Aorta (tissue), 5 donors: Measurements from ENCODE around the gene CAMKMT. TPM values are rescaled to one million over a fixed set of nuclear protein-coding genes. Genes with fewer than 3 reads are reported as not detected.

Source experiments
- ATAC-seq: fragments of 200-7000 bp; cut with Tn5 transposase; one replicate; pipeline ENCODE4 v1.9.1; 2022; ENCODE audit warnings: moderate library complexity; ENCODE audit not compliant: low FRiP score
- DNase-seq, 2 donors: peaks; one replicate each; pipeline ENCODE4 v3.0.0-alpha.2; 2020
- H3K27ac ChIP-seq, 2 donors: one replicate each; pipeline ENCODE4 v1.5.1; 2013; ENCODE audit warnings: low read length in 2 of 2, mild to moderate bottlenecking in 2 of 2, moderate library complexity in 2 of 2, control low read depth in 1 of 2, inconsistent platforms in 1 of 2, low read depth in 1 of 2
- H3K27me3 ChIP-seq, 2 donors: one replicate each; pipeline ENCODE4 v1.6.1; 2013; ENCODE audit warnings: control low read depth in 1 of 2, low read length in 1 of 2, mild to moderate bottlenecking in 1 of 2, moderate library complexity in 1 of 2; ENCODE audit not compliant: insufficient read depth in 2 of 2, control insufficient read depth in 1 of 2
- H3K36me3 ChIP-seq, 2 donors: one replicate each; pipeline ENCODE4 v1.6.1; 2013; ENCODE audit warnings: control low read depth in 1 of 2, low read length in 1 of 2, mild to moderate bottlenecking in 1 of 2; ENCODE audit not compliant: insufficient read depth in 2 of 2, control insufficient read depth in 1 of 2
- H3K4me1 ChIP-seq, 2 donors: one replicate each; pipeline ENCODE4 v1.6.1; 2013; ENCODE audit warnings: low read length in 2 of 2, control low read depth in 1 of 2, mild to moderate bottlenecking in 1 of 2, moderate library complexity in 1 of 2; ENCODE audit not compliant: insufficient read depth in 2 of 2, control insufficient read depth in 1 of 2
- H3K4me3 ChIP-seq, 2 donors: one replicate each; pipeline ENCODE4 v1.5.1; 2013; ENCODE audit warnings: low read length in 2 of 2, control low read depth in 1 of 2, mild to moderate bottlenecking in 1 of 2
- H3K9me3 ChIP-seq: one replicate; pipeline ENCODE4 v1.6.1; 2013; ENCODE audit warnings: mild to moderate bottlenecking, low read length; ENCODE audit not compliant: control insufficient read depth
- WGBS, 2 donors: extraction: QIAGEN DNeasy Blood & Tissue Kit; methylation state at CpG; one replicate each; pipeline ENCODE4 v1.1.7; 2013; 5-methylcytosine and 5-hydroxymethylcytosine counted together
- intact Hi-C, 2 donors: fragments of 100-400 bp; cut with DNase I; formaldehyde crosslinking; loops; one replicate each; pipeline versions ENCODE4 v1.14.2 to v1.15.0; 2022
- polyA plus RNA-seq, 2 donors: library from polyadenylated mRNA; stranded (reverse); fragments of 200-250 nt; gene quantifications; one replicate each; pipeline ENCODE4 v1.2.3, GENCODE V29; 2013
- total RNA-seq, 2 donors: library from RNA; stranded (reverse); fragmentation: NEBNext Ultra II Directional; extraction: Animal tissue kit (Norgen Biotek cat#: 25700); gene quantifications; one replicate each; pipeline ENCODE4 v1.2.1, GENCODE V29; 2021
- donor health status: healthy with polysubstance abuse.
- donor health status: Bipolar disorder and iron deficiency.
- donor health status: DM: no; HTN: no; CAD: no.
- donor health status: DM: no; HTN: no; CAD: no.
- donor health status: DM: yes; HTN: yes; CAD: no.

CAMKMT gene
- total and polyA plus RNA-seq, 4 donors, result 3.1 to 15.2 (median 11.9) TPM

DNA sequence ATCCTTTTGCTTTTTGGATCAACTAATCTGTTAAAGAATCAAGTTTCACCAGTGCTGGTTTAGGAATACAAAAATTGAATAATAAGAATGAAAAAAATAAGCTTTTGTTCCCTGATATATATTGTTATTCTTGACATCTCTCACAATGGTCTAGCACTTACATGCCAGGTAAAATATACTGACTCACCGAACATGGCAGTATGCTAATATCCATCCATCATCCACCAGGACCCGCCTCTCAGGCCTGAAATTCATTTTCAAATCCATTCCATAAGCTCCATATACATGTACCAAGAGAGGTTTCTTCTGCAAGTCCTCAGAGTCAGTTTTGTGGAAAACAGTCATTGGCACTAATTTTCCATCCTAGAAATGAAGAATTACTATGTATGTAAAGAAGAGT lies 33.0 kb upstream of the CAMKMT start:
- H3K4me3 ChIP-seq, result no peak overlapping the region
- H3K27me3 ChIP-seq, result no peaks in the 10 kb centered on the region
- WGBS, 2 donors, result 19% methylated on average over 2 of the region's 2 CpGs
- H3K27ac ChIP-seq, result peak overlapping the region in 1 of 2 donors; percentile 36
- intact Hi-C loops, result loop anchor here in 1 of 2 donors (5.0 kb wide), 1 partner anchor 34 kb away; the partner anchor contains the start of genes CAMKMT and PREPL
- H3K36me3 ChIP-seq, result peaks cover 0 to 2% of the 10 kb centered on the region in 2 donors
- H3K9me3 ChIP-seq, result no peaks in the 10 kb centered on the region
- peaks cover 0 to 7% of the 10 kb centered on the region in 2 donors for H3K4me1 ChIP-seq
- DNase-seq, result no peak
- no peak for ATAC-seq

DNA sequence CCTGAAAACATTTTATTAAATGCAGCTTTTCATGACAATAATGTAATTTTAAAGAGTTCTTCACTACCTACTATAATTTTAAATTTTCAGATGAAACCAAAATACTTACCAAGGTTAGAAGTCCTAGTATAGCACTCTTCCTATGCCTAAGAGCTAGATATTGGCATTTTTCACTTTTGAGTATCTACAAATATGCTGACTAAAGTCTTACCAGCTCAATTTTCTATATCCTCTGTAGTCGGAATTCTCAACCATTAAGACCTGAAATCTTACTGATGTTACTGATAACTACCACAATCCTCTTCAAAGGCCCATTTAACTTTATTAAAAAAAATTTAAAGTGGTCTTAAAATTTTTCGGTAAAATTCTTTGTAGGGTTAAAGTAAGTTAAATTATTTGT lies 32.4 kb upstream of the CAMKMT start:
- Histone ChIP-seq H3K9me3 (no peaks in the 10 kb centered on the region), H3K4me1 (peaks cover 0 to 7% of the 10 kb centered on the region in 2 donors), H3K36me3 (peaks cover 0 to 2% of the 10 kb centered on the region in 2 donors), H3K27me3 (no peaks in the 10 kb centered on the region), H3K27ac (peak overlapping the region in 1 of 2 donors; percentile 57), H3K4me3 (no peak overlapping the region)
- no peak for DNase-seq
- ATAC-seq, result no peak
- intact Hi-C loops, result loop anchor here in 1 of 2 donors (5.0 kb wide), 1 partner anchor 33 kb away; the partner anchor contains the start of genes CAMKMT and PREPL
- WGBS, 2 donors, result 82 to 87% methylated on average over 2 of the region's 2 CpGs

DNA sequence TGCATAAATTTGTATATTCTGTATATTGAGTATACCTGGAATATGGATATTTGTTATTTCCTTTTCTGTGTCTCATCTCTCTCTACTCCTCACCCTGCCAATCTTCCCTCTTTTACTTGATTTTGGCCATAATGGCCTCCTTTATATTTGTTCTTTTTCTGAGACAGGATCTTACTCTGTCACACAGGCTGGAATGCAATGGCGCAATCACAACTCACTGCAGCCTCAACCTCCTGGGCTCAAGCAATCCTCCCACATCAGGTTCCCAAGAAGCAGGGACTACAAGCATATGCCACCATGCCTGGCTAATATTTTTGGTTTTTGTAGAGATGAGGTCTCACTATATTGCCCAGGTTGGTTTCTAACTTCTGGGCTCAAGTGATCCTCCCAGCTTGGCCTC lies 30.9 kb upstream of the CAMKMT start:
- Histone ChIP-seq H3K4me3 (no peak overlapping the region), H3K27ac (no peak overlapping the region), H3K4me1 (peaks cover 0 to 7% of the 10 kb centered on the region in 2 donors), H3K36me3 (peaks cover 0 to 2% of the 10 kb centered on the region in 2 donors), H3K9me3 (no peaks in the 10 kb centered on the region), H3K27me3 (no peaks in the 10 kb centered on the region)
- DNase-seq, result no peak
- intact Hi-C loops, result no loop called here
- ATAC-seq, result no peak
- WGBS, 2 donors, result 96 to 99% methylated on average over 1 of the region's 1 CpG

DNA sequence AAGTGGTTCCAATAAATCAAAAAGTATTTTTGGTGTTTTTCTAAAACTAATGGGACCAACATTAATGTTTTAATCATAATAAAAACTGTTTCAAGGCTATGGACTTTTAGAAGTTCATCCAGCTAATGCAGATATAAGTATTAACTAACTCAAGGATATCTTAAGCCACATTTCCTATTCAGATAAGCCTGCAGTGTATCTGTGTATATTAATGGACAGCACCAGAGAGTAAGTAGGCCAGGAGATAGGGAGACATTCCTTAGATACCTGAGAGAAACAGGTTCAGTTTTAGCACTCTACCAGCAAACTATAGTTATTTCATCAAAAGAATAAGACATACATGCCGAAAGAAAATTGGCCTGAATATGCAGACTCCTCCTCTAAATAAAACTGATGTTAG lies 27.8 kb upstream of the CAMKMT start:
- H3K9me3 ChIP-seq, result no peaks in the 10 kb centered on the region
- no peak overlapping the region for H3K4me3 ChIP-seq
- ATAC-seq (no peak), DNase-seq (no peak)
- H3K27me3 ChIP-seq, result no peaks in the 10 kb centered on the region
- peaks cover 0 to 4% of the 10 kb centered on the region in 2 donors for H3K4me1 ChIP-seq
- 44 to 58% methylated on average over 1 of the region's 1 CpG for WGBS, 2 donors
- peaks cover 0 to 4% of the 10 kb centered on the region in 2 donors for H3K36me3 ChIP-seq
- no peak overlapping the region for H3K27ac ChIP-seq
- intact Hi-C loops, result no loop called here

DNA sequence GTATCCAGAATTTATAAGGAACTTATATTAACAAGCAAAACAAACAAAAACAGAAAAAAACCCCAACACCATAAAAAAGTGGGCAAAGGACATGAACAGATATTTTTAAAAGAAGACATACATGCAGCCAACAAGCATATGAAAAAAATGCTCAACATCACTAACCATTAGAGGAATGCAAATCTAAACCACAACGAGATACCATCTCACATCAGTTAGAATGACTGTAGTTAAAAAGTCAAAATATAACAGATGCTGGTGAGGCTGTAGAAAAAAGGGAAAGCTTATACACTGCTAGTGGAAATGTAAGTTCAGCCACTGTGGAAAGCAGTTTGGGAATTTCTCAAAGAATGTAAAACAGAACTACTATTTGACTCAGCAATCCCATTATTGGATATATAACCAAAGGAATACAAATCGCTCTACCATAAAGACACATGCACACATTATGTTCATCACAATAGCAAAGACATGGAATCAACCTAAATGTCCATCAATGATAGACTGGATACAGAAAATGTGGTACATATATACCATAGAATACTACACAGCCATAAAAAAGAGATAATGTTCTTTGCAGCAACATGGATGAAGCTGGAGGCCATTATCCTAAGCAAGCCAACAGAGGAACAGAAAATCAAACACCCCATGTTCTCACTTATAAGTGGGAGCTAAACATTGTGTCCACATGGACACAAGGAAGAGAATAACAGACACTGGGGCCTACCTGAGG lies 25.8 kb upstream of the CAMKMT start:
- ATAC-seq, result no peak

DNA sequence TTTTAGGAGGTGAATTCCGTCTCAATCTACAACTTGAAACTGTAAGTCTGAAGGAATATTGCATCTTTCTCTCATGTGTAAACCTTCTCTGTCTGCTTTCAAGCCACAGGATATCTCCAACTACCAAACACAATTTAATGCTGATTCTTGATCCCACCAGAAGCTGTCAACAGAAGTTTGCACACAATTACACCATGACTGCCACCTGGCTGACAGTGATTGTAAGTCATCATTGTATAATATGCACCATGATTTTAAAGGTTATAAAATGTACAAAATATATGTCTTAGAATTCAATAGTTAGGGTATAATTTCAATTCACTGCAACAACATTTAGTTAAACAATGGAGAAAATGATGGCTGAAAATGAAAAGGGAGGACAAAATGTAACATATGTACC lies 18.9 kb upstream of the CAMKMT start:
- intact Hi-C loops, result no loop called here
- H3K9me3 ChIP-seq, result no peaks in the 10 kb centered on the region
- H3K4me1 ChIP-seq, result no peaks in the 10 kb centered on the region
- H3K27me3 ChIP-seq, result no peaks in the 10 kb centered on the region
- WGBS, 2 donors, result 75 to 78% methylated on average over 1 of the region's 1 CpG
- H3K36me3 ChIP-seq, result peaks cover 0 to 2% of the 10 kb centered on the region in 2 donors
- ATAC-seq, result no peak
- DNase-seq, result no peak
- no peak overlapping the region for H3K4me3 ChIP-seq
- H3K27ac ChIP-seq, result no peak overlapping the region

More for the DNA sequence above, 25.8 kb upstream of the CAMKMT start:
- DNase-seq, result no peak
- Histone ChIP-seq H3K4me1 (peaks cover 0 to 4% of the 10 kb centered on the region in 2 donors), H3K4me3 (no peak overlapping the region), H3K36me3 (peaks cover 0 to 4% of the 10 kb centered on the region in 2 donors), H3K27ac (no peak overlapping the region), H3K9me3 (no peaks in the 10 kb centered on the region), H3K27me3 (no peaks in the 10 kb centered on the region)
- 71 to 76% methylated on average over 2 of the region's 2 CpGs for WGBS, 2 donors
- intact Hi-C loops, result no loop called here

DNA sequence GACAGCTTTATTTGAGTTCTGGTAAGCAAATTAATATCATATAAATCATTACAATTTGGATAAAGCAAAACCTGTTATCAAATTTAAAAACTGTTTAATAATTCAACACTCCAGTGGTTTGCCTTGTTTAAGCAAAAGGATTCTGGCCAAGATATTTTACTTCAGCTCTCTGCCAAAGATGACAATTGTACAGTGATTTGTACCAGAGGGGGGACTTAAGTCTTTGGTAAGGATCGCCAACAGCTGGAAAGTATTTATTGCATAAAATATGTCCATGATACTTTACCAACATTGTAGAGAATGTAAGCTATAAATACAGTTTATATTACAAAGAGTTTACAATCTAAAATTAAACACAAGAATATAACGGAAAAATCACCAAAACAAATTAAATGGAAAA lies 14.2 kb upstream of the CAMKMT start:
- DNase-seq (no peak), ATAC-seq (no peak)
- Histone ChIP-seq H3K27me3 (no peaks in the 10 kb centered on the region), H3K27ac (no peak overlapping the region), H3K4me1 (peaks cover 4 to 7% of the 10 kb centered on the region in 2 donors), H3K4me3 (no peak overlapping the region), H3K36me3 (no peaks in the 10 kb centered on the region), H3K9me3 (no peaks in the 10 kb centered on the region)
- WGBS, 2 donors, result 2 to 8% methylated on average over 2 of the region's 2 CpGs
- intact Hi-C loops, result loop anchor here in 1 of 2 donors (5.0 kb wide), 1 partner anchor 105 kb away; no protein-coding TSS in a partner anchor

DNA sequence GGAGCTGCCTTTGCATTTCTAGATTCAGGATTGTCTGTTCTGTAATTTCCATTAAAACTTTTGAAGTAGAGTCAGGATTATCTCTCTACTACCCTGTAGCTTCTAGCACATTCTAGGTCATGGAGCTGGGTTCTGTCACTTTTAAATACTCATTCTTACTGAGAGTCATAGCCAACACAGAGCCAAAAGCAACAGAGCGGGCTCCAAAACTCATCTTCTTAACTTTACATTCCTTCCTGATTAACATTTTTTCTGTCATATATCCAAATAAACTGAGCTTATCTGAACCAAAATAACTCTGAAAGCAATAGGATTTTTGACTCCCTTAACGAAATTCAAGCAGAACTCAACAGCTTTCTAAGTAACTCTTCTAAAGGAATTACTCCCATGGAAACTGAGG lies 13.3 kb upstream of the CAMKMT start:
- H3K9me3 ChIP-seq, result no peaks in the 10 kb centered on the region
- no peaks in the 10 kb centered on the region for H3K36me3 ChIP-seq
- ATAC-seq (peak; percentile 81), DNase-seq (no peak)
- no peaks in the 10 kb centered on the region for H3K27me3 ChIP-seq
- intact Hi-C loops, result loop anchor here in 1 of 2 donors (5.0 kb wide), 1 partner anchor 106 kb away; no protein-coding TSS in a partner anchor
- 4 to 10% methylated on average over 2 of the region's 2 CpGs for WGBS, 2 donors
- H3K4me3 ChIP-seq, result peak overlapping the region in 1 of 2 donors; percentile 18
- H3K4me1 ChIP-seq, result peaks cover 4 to 7% of the 10 kb centered on the region in 2 donors
- peak overlapping the region in 1 of 2 donors; percentile 96 for H3K27ac ChIP-seq

DNA sequence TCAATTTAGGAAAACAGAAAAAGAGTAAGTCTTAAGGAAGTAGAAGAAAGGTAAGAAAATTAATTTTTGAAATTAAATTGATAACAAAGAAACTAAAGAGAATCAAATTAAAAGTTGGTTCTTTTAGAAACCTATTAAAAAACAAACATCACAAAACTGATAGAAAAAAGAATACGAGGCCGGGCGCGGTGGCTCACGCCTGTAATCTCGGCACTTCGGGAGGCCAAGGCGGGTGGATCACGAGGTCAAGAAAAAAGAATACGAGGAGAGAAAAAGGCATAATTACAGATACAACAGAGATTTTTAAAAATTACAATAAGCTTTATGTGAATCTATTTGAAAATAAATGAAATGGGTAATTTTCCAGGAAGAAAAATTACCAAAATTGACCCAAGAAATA lies 12.2 kb upstream of the CAMKMT start:
- Histone ChIP-seq H3K4me1 (peaks cover 4 to 11% of the 10 kb centered on the region in 2 donors), H3K4me3 (no peak overlapping the region), H3K27me3 (no peaks in the 10 kb centered on the region), H3K27ac (no peak overlapping the region), H3K36me3 (no peaks in the 10 kb centered on the region), H3K9me3 (no peaks in the 10 kb centered on the region)
- ATAC-seq (no peak), DNase-seq (no peak)
- 97 to 98% methylated on average over 10 of the region's 10 CpGs for WGBS, 2 donors
- intact Hi-C loops, result loop anchor here in 1 of 2 donors (5.0 kb wide), 1 partner anchor 107 kb away; no protein-coding TSS in a partner anchor
